Suppressor macrophage treated with lipopolysaccharide for 1 hour (primary cell): ENCODE data around the gene CHKA.

Source experiments
- DNase-seq, 3 donors: peaks; one replicate each; pipeline ENCODE4 v3.0.0-alpha.2; 2020 to 2022

The CHKA gene

DNA sequence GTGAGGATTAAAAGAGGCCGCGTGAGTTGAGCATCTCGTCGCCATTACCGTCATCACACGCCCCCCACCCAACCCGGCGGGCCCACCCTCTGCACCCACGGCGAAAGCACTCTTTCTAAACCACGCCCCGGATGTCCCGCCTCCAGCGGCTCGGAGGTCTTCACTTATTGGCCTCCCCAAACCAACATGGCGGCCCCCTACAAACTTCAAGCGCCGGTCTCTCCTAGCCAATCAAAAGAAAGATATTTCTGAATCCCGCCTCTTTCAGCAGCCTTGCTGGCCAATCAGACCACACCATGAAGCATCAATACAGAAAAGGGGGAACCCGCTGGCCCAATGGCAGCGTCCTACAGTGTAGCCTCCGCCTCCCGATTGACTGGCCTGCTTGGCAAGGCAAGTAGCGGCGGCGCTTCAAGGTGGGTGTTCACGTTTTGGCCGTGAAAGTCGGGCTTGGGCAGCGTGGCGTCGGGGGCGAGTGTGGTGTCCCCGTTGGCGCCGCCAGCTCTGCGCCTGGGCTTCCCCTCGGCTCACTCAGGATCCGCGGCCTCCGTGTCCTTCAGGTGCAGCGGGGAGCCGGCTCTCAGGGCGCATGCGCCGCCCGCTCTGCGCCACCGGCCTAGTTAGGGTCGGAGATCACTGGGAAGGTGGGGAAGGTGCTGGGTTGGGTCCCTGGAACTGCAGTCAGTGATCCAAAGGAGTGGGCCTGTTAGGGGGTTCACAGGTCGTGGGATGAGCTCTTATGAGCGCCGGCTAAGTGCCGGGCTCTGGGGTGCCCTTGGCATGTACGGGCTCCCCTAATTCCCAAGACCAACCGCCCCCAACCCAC is 90.7 kb downstream of the CHKA start, which contains the start of gene NDUFS8:
Gene NDUFS8, plus strand, starts transcription at position 364 of the 826 bp plus-strand sequence. CDS start 1,471 bp downstream, outside the sequence.
- DNase-seq, result peak; percentile 96 to 99 (median 99)

DNA sequence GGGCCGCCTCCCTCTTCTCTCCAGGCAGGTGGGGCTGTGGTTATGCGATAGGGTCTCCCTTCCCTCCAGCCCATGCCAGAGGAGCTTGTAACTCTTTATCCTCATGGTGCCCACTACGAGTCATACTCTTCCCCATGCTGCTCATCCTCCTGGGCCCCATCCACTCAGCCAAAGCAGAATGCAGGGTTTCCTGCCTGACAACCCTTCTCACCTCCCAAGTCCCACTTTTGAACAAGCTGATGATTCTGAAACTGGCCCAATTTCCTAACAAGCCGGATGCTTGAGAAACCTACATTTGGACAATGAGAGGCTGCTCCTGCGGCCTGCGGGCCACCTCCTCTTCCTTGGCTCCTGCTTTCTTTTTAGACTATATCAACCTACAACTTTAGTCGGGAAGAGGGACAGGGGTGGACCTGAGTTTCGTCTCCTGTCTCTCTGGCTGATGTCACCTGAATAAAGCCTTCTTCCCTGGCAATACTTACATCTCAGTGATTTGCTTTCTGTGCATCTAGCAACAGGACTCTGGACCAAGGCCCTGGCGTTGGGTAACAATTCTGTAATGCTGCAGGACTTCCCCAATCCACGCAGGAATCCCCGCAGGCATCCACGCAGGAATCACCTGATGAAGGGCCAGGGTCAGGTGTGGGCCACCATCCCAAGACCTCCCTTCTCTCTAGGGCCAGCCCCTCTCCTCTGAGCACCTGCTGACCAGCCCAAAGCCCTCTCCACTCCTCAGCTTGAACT is 92.2 kb downstream of the CHKA start:
- peak in 1 of 3 donors; percentile 44 for DNase-seq

DNA sequence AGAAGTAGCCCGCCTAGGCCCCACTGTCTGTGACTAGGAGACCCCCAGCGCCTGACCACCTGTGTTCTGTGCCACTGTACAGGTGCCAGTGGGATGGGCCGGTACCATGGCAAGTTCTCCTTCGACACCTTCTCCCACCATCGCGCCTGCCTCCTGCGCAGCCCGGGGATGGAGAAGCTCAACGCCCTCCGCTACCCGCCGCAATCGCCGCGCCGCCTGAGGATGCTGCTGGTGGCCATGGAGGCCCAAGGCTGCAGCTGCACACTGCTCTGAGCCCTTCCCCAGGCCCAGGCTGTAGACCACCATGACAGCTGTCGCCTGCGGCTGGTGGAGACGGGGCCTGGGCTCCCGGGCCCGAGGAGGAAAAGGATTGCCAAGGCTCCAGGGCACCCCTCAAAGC is 93.5 kb downstream of the CHKA start:
- no peak for DNase-seq

DNA sequence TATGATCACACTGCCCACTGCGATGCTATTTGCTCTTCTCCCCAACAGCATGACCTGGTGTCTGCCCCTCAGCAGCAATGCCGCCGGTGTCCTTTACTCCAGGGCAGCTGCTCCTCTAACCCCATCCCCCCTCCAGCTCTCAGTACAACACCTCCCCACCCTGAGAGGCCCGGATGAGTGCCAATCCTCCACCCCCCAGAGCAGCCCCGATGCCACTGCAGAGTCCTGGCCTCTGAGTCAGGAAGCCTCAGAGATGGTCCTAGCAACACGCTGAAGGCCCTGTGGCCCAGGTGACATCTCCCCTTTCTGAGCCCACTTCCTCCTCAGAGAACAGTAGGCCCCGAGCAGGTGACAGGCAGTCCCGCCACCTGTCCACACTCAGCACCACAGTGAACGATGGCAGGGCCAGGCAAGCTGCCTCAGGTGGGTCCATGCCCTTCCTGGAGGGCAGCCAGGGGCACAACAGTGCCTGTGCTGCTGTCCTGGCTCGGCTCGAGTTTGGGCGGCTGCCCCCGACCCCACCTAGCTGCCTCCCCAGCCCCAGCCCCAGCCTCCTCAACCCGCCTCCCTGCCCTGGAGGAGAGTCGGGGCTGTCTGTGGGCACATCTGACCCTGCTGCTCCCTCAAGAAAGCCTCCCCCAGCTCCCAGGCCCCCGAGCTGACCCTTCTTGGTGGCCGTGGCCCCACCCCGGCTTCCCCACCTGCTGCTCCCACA is 94.6 kb downstream of the CHKA start:
- no peak for DNase-seq

DNA sequence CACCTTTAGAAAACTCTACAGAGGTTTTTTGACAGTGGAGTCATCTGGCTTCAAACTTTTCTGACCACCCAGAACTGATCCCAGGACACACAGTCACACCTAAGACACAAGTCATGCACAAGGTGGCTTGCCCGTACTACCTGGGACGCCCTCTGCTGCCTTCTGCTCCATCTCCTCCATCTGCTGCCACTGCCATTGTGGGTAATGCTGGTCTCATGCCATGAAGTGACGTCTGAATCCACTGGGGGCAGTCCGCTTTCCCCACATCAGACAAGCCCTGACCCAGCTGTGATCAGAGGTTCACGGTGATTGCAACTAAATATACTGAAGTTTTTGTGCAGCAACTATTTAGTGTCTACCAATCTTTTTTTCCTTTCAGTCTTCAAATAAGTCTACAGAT is 96.1 kb downstream of the CHKA start:
- DNase-seq, result no peak

DNA sequence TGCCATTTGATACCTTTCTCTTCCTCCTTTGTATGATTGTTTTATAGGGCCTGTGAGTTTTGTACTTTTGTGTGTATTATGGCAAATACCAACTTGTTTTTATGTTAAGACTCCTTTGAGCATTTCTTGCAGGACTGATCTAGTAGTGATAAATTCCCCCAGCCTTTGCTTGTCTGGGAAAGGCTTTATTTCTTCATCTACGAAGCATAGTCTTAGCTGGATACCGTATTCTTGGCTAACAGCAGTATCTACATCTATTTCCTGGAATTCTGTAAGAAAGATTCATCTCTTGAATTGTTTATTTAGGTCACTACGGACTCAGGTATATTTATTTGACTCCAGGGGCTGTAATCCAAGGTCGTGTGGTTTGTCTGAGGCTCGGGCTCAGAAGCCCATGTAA is 96.7 kb downstream of the CHKA start:
- DNase-seq, result no peak

DNA sequence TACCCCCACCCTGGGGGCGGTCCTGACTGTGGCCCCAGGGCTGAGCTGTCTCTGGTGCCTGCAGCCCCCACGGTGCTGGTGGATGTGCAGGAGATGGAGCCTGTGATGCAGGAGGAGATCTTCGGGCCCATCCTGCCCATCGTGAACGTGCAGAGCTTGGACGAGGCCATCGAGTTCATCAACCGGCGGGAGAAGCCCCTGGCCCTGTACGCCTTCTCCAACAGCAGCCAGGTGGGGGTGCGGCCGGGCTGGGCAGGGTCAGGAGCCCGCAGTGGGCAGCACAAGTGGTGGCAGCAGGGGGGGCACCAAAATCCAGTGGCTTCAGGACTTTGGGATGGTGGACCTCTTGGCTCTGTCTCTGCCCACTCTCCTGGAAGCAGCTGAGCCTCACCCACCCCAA is 98.7 kb downstream of the CHKA start:
- no peak for DNase-seq

DNA sequence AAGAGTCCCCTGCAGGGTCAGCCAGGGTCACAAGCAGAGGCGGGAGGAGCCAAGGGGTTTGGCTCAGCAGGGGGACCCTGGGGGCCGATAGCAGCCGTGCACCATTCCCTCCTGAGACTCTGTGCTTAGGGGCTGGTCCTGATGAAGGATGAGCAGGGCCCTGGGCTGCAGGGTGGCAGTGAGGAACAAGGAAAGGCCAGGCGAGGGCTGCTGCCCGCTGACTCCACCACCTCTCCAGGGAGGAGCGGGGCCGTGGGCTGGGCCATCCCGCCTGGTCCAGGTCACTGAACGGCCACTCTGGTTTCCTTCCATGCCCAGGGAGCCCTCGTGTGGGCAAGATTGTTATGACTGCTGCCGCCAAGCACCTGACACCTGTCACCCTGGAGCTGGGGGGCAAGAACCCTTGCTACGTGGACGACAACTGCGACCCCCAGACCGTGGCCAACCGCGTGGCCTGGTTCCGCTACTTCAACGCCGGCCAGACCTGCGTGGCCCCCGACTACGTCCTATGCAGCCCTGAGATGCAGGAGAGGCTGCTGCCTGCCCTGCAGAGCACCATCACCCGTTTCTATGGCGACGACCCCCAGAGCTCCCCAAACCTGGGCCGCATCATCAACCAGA is 99.9 kb downstream of the CHKA start:
- DNase-seq, result no peak

DNA sequence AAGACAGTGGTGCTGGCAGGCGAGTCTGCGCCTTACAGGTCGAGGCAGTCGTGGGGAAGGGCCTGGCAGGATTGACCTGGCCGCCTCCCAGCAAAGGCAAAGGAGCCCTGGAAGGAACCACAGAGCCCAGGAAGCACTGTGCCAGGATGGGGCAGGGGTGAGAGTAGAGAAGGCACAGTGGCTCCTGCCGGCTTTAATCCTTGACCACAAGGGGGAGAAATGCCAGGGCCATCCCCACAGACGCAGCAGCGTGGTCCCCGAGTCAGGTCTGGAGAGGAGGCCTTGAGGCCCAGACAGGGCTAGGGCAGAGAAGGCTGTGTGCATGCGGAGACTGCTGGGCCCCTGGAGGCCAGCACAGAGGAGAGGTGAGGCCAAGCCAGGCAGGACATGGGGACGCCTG is 100.6 kb downstream of the CHKA start:
- peak in 1 of 3 donors; percentile 39 for DNase-seq

DNA sequence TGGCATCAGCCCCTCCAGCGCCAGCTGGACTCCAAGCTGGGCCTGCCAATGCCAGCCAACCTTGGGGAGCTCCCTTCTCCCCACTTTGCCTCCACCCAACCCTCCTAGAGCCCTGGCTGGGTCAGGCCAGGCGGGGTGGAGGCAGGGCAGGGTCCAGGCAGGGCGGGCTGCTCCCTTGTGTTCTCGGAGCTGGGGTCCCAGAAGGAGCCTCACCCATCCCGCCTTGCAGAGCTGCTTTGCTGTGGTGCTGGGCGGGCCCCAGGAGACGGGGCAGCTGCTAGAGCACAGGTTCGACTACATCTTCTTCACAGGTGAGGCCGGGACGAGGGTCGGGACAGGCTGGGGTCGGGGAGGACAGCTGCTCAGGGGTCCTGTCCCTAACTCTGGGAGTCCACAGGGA is 101.7 kb downstream of the CHKA start:
- no peak for DNase-seq

DNA sequence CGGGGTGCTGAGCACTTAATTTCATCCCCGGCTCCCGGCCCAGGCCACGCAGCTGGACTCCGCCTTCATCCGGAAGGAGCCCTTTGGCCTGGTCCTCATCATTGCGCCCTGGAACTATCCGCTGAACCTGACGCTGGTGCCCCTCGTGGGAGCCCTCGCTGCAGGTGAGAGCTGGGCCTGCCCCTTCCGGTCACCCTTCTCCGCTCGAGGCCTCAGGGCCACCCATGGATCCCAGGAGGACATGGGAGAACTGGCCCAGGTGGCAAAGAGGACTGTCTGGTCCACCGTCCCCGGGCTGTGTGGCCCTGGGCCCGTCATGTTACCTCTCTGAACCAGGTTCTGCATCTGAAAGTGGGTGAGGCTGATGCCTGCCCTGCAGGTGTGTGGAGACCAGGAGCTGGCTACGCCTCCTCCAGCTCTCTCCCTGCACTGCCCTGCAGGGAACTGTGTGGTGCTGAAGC is 102.4 kb downstream of the CHKA start:
- DNase-seq, result no peak

DNA sequence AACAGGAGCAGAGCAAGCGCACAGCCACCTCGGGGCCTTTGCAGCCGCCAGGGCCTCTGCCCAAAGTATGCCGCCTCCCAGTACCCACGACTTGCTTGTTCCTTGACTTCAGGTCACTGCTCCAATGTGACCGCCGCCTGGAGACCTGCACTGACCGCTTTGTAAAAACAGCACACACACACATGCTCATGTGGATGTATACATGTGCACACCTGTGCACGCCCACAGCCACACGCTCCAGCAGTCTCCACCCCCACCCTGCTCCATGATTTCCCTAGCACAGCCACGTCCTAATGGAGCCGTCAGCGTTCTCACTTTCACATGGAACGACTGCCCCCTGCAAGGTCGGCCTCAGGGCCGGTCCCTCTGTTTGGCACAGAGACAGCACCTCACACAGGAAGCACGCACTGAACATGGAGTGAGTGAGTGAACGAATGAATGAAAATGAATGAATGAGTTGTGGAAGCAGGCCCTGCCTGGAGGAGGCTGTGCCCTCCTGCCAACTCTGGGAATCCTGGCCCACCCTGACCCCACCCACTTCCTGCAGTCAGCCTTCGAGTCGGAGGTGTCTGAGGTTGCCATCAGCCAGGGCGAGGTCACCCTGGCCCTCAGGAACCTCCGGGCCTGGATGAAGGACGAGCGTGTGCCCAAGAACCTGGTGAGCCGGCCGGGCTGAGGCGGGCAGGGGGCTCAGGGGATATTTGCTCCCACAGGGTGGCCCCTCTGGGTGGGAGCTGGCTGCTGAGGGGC is 103.0 kb downstream of the CHKA start:
- no peak for DNase-seq

DNA sequence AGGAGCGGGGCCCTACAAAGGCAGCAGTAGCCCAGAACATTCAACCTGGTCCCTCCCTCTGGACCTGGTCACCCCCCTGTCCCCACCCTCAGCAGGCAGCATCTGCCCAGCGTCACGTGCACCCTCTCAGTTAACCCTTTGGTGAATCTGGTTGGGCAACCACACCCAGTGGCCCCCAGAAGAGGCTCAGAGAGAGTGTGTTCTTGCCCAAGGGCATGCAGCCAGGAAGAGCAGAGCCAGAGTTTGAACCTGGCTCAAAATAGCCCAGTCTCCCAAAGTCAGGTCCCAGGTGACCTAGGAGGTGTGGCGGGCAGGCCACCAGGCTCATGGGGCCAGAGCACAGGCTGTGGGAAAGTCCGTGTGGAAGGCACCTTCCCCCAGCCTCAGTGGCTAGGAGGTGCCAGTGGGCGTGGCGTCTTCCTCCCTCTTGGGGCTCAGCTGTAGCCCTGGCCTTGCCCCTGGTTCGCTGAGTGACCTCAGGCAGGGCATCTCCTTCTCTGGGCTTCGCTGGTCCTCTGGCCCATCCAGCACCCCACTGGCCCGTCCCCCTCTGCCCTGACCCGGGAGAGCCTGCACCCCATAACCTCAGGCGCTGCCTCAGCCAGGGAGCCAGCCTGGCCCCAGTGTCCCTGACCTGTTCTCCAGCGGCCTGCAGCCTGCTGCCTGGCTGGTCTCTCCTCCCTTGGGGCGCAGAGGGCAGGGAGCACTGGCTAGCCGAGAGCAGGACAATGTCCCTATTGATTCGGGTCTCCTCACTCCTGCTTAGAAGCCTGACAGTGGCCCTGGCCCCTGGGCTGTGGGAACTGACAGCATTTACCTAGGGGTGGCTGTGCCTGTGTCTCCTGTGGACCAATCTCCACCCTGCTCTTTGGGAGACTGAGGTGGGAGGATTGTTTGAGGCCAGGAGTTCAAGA is 104.0 kb downstream of the CHKA start:
- DNase-seq, result no peak

DNA sequence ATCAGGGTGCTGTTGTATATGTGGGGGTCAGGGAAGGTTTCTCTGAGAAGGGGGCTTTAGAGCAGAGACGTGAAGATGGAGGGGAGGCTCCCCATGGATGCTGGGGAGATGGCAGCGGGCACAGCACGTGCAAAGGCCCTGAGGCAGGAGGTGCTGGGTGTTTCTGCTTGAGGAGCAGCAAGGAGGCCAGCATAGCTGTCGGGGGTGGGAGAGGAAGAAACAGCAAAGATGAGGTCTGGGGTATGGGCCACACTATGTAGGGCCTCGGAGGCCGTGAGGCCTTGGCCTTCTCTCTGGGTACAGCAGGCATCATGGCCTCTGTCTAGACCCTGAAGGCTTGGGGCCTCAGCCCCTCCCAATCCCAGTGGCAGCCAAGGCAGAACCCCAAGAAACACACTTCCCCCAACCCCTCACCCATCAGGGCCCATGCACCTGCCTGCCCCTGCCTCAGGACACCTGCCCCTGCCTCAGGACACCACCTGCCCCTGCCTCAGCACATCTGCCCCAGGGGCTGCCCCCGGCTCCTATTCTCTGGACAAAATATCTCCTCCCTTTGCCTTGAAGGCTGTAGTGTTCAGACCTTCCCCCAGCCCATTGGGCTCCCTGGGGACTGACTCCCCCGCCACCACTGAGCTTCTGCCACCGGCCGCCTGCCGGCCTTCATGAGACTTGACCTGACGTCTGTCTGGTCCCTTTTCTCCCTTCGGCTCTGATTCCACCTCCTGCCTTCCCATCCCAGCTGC is 104.9 kb downstream of the CHKA start:
- DNase-seq, result no peak

DNA sequence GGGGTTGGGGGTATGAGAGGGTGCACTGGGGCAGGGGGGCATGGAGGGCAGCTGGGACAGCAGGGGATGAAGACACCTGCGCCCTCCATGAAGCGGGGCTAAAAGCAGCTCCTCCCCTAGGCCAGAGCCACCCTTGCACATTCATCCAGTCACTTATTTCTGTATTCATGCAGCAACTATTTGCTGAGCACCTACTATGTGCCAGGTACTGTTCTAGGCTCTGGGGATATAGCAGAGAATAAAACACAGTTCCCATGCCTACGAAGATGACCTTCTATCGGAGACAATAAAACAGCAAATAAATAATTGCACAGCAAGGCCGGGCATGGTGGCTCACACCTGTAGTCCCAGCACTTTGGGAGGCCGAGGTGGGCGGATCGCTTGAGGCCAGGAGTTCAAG is 105.7 kb downstream of the CHKA start:
- no peak for DNase-seq

DNA sequence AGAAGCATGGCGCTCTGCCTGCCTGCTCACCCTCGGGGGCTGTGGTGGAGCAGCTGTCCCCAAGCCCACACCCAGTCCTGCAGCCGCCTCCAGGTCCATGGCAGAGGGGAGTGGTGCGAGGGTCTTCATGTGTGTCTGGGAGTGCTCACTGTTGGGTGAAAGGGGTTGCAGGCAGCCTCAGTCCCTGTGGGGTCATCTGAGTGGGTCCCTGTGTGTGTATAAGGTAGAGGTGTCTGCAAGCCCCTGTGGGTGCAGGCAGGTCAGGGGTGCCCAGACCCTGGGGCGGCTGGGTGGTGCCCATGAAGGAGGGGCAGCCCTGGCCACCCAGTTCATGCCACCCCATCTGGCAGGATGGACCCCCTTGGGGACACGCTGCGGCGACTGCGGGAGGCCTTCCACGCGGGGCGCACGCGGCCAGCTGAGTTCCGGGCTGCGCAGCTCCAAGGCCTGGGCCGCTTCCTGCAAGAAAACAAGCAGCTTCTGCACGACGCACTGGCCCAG is 106.2 kb downstream of the CHKA start:
- no peak for DNase-seq

DNA sequence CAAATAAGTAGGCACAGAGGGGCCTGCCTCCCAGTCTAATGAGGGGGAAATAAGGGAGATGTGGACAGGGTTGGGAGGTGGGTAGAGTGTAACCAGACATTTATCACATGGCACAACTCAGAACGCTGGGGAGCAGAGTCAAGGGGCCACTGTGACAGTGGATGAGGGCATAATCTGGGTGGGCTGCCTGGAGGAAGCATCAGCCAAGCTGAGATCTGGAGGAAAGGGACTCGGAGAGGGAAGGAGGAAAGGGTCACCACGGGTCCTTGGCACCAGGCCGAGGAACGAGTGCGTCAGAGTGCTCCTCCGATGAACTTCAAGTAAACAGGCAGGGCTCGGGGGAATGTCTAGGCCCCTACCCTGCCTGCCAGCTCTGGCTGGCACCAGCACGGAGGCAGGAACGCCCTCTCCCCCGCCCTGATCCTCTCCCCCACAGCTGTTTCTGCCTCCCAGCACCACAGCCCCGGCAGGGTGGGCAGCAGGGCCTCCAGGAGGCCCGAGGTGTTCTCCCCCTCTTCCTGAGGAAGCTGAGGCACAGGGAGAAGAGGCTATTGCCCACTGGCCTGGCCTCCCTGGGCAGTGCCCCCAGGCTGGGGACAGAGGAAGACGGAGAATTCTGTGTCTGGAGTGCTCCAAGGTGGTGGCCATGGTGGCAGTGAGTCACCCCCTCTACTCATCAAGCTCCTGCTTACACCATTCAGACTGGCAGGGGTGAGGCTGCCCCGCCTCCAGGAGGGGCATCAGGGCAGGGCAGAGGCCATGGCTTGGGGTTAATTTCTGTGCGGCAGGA is 106.8 kb downstream of the CHKA start:
- peak; percentile 67 to 77 (median 76) for DNase-seq

DNA sequence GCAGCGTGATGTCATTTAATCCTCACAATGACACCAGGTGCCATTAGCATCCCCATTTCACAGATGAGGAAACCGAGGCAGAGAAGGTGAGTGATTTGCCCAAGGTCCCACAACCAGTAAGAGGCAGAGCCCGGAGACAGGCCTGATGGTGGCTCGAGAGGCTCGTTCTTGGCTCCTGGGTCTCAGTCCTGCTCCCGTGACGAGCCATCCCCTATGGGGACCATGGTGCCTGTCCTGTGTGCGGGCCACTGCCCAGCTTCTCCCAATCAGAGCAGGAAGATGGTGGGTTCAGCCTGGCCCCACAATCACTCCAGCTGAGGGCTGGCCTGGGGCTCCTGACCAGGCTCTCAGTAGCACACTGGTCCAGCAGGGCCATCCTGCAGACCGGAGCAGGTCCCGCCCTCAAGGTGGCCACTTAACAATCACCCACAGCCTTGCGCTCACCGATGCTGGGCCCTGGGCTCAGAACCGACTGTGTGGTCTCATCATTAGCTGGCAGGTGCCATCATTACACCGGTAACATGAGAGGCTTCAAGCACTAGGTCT is 107.5 kb downstream of the CHKA start:
- no peak for DNase-seq
